GM18505 (cell line): ENCODE data around the gene UBD.

Source experiments
- ATAC-seq: cut with Tn5 transposase; IDR thresholded peaks from one replicate; pipeline ENCODE4 v1.9.1; 2021; ENCODE audit not compliant: unreplicated experiment
- POLR2A ChIP-seq: IDR thresholded peaks from 4 replicates; pipeline ENCODE4 v1.6.1; 2011; ENCODE audit warnings: borderline replicate concordance; ENCODE audit not compliant: insufficient read depth, insufficient read length; ENCODE audit errors: extremely low read depth

Gene UBD

DNA sequence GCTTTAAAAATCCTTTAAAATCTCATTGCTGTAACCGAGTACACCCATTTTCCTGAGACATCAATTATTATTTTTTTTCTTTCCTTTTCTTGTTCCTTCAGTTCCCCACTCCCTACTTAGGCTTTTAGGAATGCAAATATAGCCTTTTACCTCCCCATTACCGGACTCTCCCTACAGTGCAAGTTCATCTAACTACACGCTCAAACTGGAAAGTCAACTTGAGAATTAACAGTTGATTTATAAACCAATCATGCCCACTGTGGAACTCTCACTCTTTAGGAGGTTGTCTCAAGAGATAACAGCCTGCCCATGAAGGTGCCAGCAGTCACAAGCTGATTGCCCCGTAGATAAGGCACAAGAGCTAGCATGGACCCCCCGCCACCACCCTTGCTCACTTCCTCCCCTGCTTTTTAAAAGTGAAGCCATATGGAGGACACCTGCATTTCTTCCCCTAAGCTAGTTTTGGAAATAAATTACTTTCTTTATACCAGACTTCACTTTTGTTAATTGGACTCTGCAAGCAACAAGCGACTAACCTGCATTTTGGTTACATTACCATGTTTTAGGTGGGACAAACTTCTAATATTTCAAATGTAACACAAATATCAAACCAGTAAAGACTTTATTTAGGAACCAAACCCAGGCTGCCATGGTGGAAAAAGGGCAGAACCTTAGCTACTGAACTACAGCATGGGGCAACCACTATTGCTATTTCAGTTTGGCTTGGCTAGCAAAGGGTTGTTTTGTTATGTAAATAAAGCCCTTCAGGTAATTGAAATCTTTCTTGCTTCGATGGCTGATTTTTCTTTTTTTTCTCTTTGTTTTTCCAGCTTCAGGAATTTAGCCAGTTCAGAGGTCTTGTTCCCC lies 34.9 kb downstream of the UBD start:
- no peak for ATAC-seq
- no peak for TF ChIP-seq POLR2A

GRCh38 chr6:29524044-29524443 lies 35.5 kb downstream of the UBD start:
- no peak for TF ChIP-seq POLR2A
- no peak for ATAC-seq

- ATAC-seq, result no peak
- TF ChIP-seq POLR2A, result no peak
Measured at GRCh38 chr6:29522227-29522626, 37.3 kb downstream of the UBD start.

DNA sequence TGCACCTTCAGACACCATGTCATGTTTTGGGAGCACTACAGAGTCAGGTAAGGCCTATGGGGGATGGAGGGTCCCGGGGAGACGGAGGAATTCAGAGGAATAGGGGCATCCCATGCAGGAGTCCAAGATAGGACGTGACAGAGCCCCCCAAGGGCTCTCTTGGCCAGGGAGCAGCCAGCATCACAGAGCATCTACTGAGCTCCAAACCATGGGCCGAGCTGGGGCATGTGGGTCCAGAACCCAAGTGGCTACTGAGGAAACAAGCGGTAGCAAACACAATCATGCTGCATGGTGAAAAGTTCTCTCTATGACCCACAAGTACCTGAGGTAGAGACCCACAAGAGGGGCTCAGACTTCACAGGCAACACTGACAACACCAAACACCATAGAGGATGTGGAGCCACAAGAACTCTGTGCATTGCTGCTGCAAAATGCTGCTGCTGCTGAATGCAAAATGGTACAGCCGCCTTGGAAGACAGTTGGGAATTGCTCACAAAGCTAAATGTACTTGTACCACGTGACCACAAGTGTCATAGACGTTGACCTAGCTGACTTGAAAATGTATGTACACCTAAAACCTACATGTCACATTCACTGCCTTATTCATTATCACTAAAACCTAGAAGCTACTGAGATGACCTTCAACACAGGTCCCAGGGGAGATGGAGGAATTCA lies 38.4 kb downstream of the UBD start:
- ATAC-seq, result no peak
- TF ChIP-seq POLR2A, result no peak

DNA sequence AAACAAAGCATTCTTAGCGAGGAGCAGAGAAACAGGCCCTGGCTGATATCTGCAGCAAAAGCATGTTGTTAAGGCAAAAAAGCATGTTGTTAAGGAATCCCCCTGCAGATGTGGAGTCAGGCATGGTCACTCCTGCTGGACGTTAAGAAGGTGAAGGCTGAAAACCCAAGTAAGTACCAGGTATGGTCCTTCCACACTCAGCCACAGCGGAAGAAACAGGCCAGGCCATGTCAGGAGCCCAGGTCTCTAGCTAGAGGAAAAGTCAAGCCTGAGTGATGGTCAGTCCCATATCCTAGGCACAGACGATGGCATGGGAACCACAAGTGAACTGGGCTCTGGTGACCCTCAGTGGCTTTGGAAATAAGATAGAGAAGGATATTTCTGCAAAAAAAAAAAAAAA lies 39.3 kb downstream of the UBD start:
- no peak for ATAC-seq
- TF ChIP-seq POLR2A, result no peak

DNA sequence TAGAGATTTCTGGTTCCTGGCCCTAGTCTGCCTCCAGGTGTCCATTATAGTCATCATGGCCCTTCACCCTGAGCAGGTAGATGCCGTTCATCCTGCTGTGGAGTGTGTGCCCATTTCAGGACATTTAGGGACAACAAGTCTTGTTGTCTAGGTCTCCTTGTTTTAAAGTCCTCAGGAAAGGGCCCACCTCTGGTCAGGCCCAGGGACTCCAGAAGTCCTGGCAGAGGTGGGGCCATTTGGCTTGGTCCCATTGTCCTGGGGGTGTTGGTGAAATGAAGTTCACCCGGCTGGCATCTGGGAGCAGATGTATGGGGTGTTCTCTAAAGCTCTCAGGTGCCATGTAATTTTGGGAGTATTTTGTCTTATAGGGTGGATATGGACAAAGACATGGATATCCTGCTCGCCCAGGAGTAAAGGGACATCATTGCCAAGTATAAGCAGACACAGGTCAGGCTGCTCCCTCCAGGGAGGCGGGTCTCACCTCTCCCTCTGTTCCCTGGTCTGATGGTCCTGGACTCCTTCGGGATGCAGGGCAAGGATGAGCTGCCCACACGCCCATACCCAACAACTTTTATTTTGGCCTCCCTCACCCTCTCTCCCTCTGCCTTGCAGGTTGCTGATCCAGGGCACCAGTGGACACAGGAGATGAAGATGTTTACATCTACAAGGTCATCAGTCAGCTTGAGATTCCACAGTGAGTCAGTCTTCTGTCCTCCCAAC lies 40.1 kb downstream of the UBD start:
- no peak for ATAC-seq
- TF ChIP-seq POLR2A, result no peak

DNA sequence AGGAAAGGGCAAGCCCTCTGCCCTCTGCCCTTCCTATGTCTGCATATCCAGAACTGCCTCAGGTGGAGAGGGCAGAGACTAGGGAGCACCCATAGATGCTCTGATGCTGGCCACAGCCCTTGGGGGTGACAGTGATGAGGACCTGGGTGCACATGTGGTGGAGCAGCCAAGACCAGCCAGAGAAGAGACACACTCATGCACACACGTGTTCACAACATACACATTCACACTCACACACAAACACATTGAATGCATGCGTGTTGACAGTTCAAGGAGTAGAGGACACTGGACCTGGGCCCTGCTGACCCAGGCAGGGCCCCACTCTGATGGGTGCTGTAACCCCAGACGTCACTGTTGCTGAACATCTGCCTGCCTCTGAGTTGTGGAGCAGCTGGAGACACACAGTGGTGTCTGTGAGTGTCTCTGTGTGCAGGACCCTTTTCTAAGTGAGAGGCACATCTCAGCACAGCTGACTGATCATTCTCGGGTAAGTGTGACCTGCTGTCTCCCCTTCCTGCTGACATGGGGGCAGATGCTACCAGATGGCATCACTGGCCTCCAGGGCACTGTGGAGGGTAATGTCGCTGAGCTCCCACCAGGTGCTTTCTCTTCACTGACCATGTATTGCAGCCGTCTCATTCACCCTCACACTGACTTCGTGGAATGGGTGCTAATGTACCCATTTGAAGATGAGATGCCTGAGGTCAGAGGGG lies 41.6 kb downstream of the UBD start:
- TF ChIP-seq POLR2A, result no peak
- ATAC-seq, result no peak

DNA sequence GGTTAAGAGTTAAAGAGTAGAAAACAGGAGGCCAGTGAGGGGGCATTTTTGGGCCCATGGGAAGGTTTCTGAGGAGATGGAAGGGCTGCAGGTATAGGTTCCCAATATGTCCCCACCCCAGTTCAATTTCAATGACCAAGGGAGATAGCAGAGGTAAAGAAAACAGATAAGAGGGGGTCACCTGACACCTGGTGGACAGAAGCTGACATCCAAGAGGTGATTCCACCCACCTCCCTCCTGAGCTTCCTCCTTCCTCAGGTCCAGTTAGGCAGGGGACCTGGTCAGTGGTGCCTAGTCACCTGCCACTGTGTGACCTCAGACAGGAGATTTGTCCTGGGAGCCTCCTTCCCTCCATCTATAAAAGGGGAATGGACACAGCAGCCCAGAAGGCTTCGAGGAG lies 42.3 kb downstream of the UBD start:
- TF ChIP-seq POLR2A, result no peak
- ATAC-seq, result no peak

DNA sequence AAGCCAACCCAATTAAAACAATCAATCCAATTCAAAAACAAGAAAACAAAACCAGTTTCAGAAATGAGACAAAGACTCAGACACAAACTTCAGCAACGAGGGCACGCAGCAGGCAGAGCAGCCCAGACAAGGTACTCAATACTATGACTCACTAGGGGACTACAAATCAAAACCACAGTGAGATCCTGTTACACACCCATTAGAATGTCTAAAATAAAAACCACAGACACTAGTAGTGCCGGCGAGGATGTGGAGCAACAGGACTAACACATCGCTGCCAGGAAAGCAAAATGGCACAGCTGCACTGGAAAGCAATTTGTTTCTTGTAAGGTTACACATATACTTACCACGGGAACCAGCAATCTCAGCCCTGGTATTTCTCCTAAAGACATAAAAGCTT lies 43.4 kb downstream of the UBD start:
- no peak for ATAC-seq
- TF ChIP-seq POLR2A, result no peak

DNA sequence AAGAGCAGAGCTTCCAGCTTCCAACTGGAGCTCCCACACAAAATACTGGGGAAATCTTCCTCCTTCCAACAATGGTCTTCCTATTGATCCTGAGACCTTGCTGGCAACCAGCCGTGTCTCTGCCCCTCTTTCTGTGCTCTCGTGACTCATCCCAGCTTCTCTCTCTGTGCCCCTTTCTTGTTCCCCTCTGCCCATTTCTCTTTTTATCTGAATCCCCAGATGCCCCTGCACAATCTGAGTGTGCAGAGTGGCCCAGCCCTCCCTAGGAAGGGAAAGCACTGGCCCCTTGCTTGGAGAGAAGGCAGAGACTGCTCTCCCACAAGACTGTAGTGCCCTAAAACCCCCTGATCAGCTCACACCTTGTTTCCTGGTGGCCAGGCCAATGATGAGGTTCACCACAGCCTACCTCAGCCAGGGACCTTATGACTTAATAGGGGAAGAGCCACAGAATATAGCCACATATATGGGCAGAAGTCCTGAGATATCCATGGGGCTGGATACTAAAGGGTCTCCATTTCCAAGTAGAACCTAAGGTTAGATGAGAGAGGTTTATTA lies 48.7 kb downstream of the UBD start:
- ATAC-seq, result no peak

GRCh38 chr6:29510202-29510601 lies 49.3 kb downstream of the UBD start:
- no peak for ATAC-seq
- TF ChIP-seq POLR2A, result no peak

More for the DNA sequence above, 48.7 kb downstream of the UBD start:
- no peak for TF ChIP-seq POLR2A

GRCh38 chr6:29509711-29510110 lies 49.8 kb downstream of the UBD start:
- ATAC-seq, result no peak
- no peak for TF ChIP-seq POLR2A

- no peak for ATAC-seq
- no peak for TF ChIP-seq POLR2A
Measured at GRCh38 chr6:29509239-29509638, 50.3 kb downstream of the UBD start.
